ENCODE data around the gene XPNPEP2. TPM values are rescaled to one million over a fixed set of nuclear protein-coding genes. Genes with fewer than 3 reads are reported as not detected.

The XPNPEP2 gene
- total and polyA plus RNA-seq, 9 of the 15 experiments (the other 6 are each of a cell fraction or from before 2014, with no cell fraction given): 0.03 to 0.19 (median 0.09) TPM; not detected in 5

- H3K9me3 ChIP-seq (replicated peaks; ENCODE audit: control insufficient read depth, insufficient read depth, low read depth, low read length): no peaks in the 10 kb centered on the region
- no peak overlapping the region; a peak in 1 of 4 replicates for H3K9ac ChIP-seq (ENCODE audit: insufficient read depth in 1 of 2, low read depth in 2 of 2, low read length in 2 of 2)
- peak overlapping the region; percentile 30; the same call in 1 of the 3 replicates for H3K27ac ChIP-seq (ENCODE audit: extremely low read depth, low read depth, low read length)
- H3K27me3 ChIP-seq (ENCODE audit: control insufficient read depth in 2 of 2, insufficient read depth in 2 of 2, low read length in 2 of 2): no peaks in the 10 kb centered on the region
- ATAC-seq: peak; percentile 33
- no TSS peak for BruUV-seq (replicated peaks)
- peak in 1 of 4 experiments; percentile 21 for DNase-seq (ENCODE audit: extremely low read depth in 1 of 4, low spot score in 3 of 4)
- peak overlapping the region; percentile 52 for H3K4me2 ChIP-seq (ENCODE audit: insufficient read depth, low read length)
- H2AFZ ChIP-seq (ENCODE audit: low read depth, low read length): peak overlapping the region; percentile 93
- no peaks in the 10 kb centered on the region for H3K79me2 ChIP-seq (ENCODE audit: control insufficient read depth, insufficient read depth, low read length)
- H3K4me1 ChIP-seq (replicated peaks in 1 of 2; ENCODE audit: control insufficient read depth in 2 of 2, insufficient read depth in 2 of 2, low read length in 2 of 2): peaks cover 12 to 17% of the 10 kb centered on the region in 2 experiments; a peak in 4 of 5 replicates
- 13% methylated on average over 7 of the region's 9 CpGs for WGBS (ENCODE audit: insufficient coverage, low coverage, missing lambda C conversion rate)
- ChIA-PET POLR2A (interaction anchor here (1.7 kb wide), 1 partner anchor 57 kb away, joined by 4 read pairs; no protein-coding TSS in a partner anchor), CTCF (ENCODE audit: low intra/inter-chr PET ratio) (no interaction called here)
- no peak for TF ChIP-seq U2AF2 (optimal IDR thresholded peaks at IDR 0.05; ENCODE audit: low read depth, low read length)
- no peak for TF ChIP-seq SMARCA5 (IDR thresholded peaks at IDR 0.05)
- no peak for TF ChIP-seq RBM34 (IDR thresholded peaks at IDR 0.05; ENCODE audit: borderline replicate concordance, insufficient read depth, low read length)
- TF ChIP-seq ZBTB11 (CRISPR knock-in tag; IDR thresholded peaks at IDR 0.05): no peak
- peak; percentile 46; the same call in 1 of the 2 replicates for TF ChIP-seq BHLHE40 (IDR thresholded peaks at IDR 0.05; ENCODE audit: low read length)
- no peak for TF ChIP-seq E2F3 (CRISPR knock-in tag; IDR thresholded peaks at IDR 0.05)
- TF ChIP-seq JUN (IDR thresholded peaks at IDR 0.05; ENCODE audit: borderline replicate concordance, low read depth, low read length): no peak
- TF ChIP-seq JUN (CRISPR knock-in tag; IDR thresholded peaks at IDR 0.05; ENCODE audit: borderline replicate concordance): no peak
- TF ChIP-seq ZNF766 (CRISPR knock-in tag; conservative IDR thresholded peaks at IDR 0.05): 0 out of 2 replicates have a peak, but pooled peaks have one; percentile 3
- TF ChIP-seq MCM5 (IDR thresholded peaks at IDR 0.05; ENCODE audit: low read depth): no peak
- 0 out of 2 replicates have a peak, but pooled peaks have one; percentile 40 for TF ChIP-seq SP1 (CRISPR knock-in tag; IDR thresholded peaks at IDR 0.05)
- no peak for TF ChIP-seq ZSCAN29 (IDR thresholded peaks at IDR 0.05)
- TF ChIP-seq MAFG (tag; conservative IDR thresholded peaks at IDR 0.05): 0 out of 2 replicates have a peak, but pooled peaks have one; percentile 41
- no peak for TF ChIP-seq ZKSCAN1 (IDR thresholded peaks at IDR 0.05; ENCODE audit: low read depth, low read length)
- peak; percentile 47 for TF ChIP-seq USF2 (CRISPR knock-in tag; IDR thresholded peaks at IDR 0.05)
- peak; percentile 17; the same call in 1 of the 2 replicates for TF ChIP-seq NFIC (IDR thresholded peaks at IDR 0.05)
- peak; percentile 57 for TF ChIP-seq USF1 (CRISPR knock-in tag; IDR thresholded peaks at IDR 0.05)
- no peaks in the 10 kb centered on the region for H4K20me1 ChIP-seq (replicated peaks; ENCODE audit: control insufficient read depth, insufficient read depth, low read length)
- in situ Hi-C loops (cut with MboI) (no loop called here), intact Hi-C loops (cut with micrococcal nuclease) (no loop called here)
- H3K4me3 ChIP-seq: no peak overlapping the region
- no peak for FAIRE-seq
- peaks cover 2% of the 10 kb centered on the region for H3K9me1 ChIP-seq (ENCODE audit: control insufficient read depth, insufficient read depth, low read length)
- H3K36me3 ChIP-seq (ENCODE audit: control insufficient read depth, insufficient read depth, low read length): no peaks in the 10 kb centered on the region
Observed at GRCh38 chrX:129760155-129760554, 21.4 kb downstream of the XPNPEP2 start.

All from K562 (cell line).